ENCODE results near the gene RPLP2.

The RPLP2 gene

DNA sequence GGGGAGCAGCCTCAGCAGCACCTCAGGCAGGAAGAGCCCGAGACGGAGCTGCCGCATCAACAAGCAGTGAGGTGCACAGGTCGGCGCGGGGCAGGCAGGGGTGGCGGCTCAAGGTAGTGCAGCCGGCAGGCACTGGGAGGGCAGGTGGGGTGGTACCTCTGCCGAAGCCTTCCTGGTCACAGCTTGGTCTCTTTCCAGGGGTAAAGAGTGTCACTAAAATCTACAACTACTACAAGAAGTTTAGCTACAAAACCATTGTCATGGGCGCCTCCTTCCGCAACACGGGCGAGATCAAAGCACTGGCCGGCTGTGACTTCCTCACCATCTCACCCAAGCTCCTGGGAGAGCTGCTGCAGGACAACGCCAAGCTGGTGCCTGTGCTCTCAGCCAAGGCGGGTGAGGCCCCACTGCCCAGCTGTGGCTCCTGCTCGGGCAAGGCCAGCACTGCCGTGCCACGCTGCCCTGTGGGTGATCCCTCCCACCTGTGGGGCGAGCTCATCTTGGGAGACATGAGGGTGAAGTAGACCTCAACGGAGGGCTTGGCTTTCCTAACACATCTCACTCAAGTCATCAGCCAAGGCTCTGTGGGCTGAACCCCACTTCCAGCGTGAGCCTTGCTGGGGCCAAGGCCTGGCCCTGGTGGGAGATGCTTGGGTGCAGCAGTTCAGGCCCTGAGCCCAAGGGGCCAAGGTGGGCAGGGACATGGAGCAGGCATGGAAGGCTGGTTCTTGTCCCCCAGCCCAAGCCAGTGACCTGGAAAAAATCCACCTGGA lies 46.0 kb upstream of the RPLP2 start:
- no peak for DNase-seq
- no peak overlapping the region for H3K4me3 ChIP-seq (ENCODE audit: low read depth, low read length)
- TF ChIP-seq, protein P1, sequence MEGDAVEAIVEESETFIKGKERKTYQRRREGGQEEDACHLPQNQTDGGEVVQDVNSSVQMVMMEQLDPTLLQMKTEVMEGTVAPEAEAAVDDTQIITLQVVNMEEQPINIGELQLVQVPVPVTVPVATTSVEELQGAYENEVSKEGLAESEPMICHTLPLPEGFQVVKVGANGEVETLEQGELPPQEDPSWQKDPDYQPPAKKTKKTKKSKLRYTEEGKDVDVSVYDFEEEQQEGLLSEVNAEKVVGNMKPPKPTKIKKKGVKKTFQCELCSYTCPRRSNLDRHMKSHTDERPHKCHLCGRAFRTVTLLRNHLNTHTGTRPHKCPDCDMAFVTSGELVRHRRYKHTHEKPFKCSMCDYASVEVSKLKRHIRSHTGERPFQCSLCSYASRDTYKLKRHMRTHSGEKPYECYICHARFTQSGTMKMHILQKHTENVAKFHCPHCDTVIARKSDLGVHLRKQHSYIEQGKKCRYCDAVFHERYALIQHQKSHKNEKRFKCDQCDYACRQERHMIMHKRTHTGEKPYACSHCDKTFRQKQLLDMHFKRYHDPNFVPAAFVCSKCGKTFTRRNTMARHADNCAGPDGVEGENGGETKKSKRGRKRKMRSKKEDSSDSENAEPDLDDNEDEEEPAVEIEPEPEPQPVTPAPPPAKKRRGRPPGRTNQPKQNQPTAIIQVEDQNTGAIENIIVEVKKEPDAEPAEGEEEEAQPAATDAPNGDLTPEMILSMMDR (IDR thresholded peaks at IDR 0.05; ENCODE audit: low read depth, low read length), result no peak
- peaks cover 43% of the 10 kb centered on the region for H3K36me3 ChIP-seq
- H3K27me3 ChIP-seq, result no peaks in the 10 kb centered on the region
- H3K4me1 ChIP-seq, result no peaks in the 10 kb centered on the region
- no peaks in the 10 kb centered on the region for H3K9me3 ChIP-seq

GRCh38 chr11:764322-765024 lies 45.3 kb upstream of the RPLP2 start:
- Histone ChIP-seq H3K36me3 (peaks cover 40% of the 10 kb centered on the region), H3K27me3 (no peaks in the 10 kb centered on the region), H3K9me3 (no peaks in the 10 kb centered on the region), H3K4me3 (ENCODE audit: low read depth, low read length) (no peak overlapping the region), H3K4me1 (no peaks in the 10 kb centered on the region)
- DNase-seq, result no peak
- TF ChIP-seq, protein P1 (IDR thresholded peaks at IDR 0.05; ENCODE audit: low read depth, low read length), result no peak

DNA sequence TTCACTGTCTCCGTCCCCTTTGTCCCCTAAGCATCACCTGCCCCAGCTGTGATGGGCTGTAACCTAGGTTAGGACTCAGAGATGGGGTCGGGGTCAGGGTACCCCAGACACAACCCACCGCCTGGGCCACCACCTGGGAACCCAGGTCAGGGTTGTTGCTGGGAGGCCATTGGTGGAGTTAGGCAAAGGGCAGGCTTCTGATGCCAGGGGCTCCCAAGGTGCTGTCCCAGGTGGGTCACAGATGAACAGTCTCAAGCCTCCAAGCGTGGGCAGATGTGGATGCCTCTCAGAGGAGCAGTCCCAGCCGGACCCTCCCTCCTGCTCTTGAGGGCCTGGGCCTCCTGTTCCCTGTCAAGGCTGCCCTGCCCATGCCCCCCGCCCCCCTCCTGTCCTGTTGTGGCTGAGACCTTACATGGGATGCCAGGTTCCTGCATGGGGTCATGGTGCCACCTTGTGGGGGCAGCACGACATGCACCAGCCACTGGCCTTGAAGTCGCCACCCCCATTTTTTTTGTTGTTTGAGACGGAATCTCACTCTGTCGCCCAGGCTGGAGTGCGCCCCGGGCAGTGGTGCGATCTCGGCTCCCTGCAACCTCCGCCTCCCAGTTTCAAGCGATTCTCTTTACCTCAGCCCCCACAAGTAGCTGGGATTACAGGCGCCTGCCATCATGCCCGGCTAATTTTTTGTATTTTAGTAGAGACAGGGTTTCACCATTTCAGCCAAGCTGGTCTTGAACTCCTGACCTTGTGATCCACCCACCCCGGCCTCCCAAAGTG lies 44.6 kb upstream of the RPLP2 start:
- no peaks in the 10 kb centered on the region for H3K27me3 ChIP-seq
- no peaks in the 10 kb centered on the region for H3K4me1 ChIP-seq
- no peaks in the 10 kb centered on the region for H3K9me3 ChIP-seq
- H3K4me3 ChIP-seq (ENCODE audit: low read depth, low read length), result no peak overlapping the region
- TF ChIP-seq, protein P1 (IDR thresholded peaks at IDR 0.05; ENCODE audit: low read depth, low read length), result peak; percentile 54
- H3K36me3 ChIP-seq, result peaks cover 38% of the 10 kb centered on the region
- peak; percentile 66 for DNase-seq

GRCh38 chr11:765802-766091 lies 44.0 kb upstream of the RPLP2 start:
- no peaks in the 10 kb centered on the region for H3K27me3 ChIP-seq
- TF ChIP-seq, protein P1 (IDR thresholded peaks at IDR 0.05; ENCODE audit: low read depth, low read length), result no peak
- no peak for DNase-seq
- H3K4me1 ChIP-seq, result no peaks in the 10 kb centered on the region
- H3K36me3 ChIP-seq, result peaks cover 41% of the 10 kb centered on the region
- H3K4me3 ChIP-seq (ENCODE audit: low read depth, low read length), result no peak overlapping the region
- H3K9me3 ChIP-seq, result no peaks in the 10 kb centered on the region

GRCh38 chr11:766106-766935 lies 43.4 kb upstream of the RPLP2 start:
- Histone ChIP-seq H3K36me3 (peaks cover 43% of the 10 kb centered on the region), H3K4me3 (ENCODE audit: low read depth, low read length) (no peak overlapping the region), H3K9me3 (no peaks in the 10 kb centered on the region), H3K4me1 (no peaks in the 10 kb centered on the region), H3K27me3 (no peaks in the 10 kb centered on the region)
- DNase-seq, result no peak
- TF ChIP-seq, protein P1 (IDR thresholded peaks at IDR 0.05; ENCODE audit: low read depth, low read length), result no peak
